K562 (cell line): Measurements from ENCODE around the gene FRMD4A. TPM values are rescaled to one million over a fixed set of nuclear protein-coding genes. Genes with fewer than 3 reads are reported as not detected.

Source experiments
- ATAC-seq: fragments of 200-7000 bp; cut with Tn5 transposase; 3 replicates; pipeline ENCODE4 v1.9.1; 2020; ENCODE audit warnings: moderate library complexity
- BruUV-seq: library from RNA; stranded (reverse); fragments of 400-500 nt; replicated peaks from 2 replicates; lab custom pipeline; 2021; lab: Mats Ljungman, UMichigan
- CTCF ChIA-PET: fragments of 300-600 bp; formaldehyde crosslinking; extraction: SDS; loops from one replicate; lab custom pipeline; 2021; ENCODE audit warnings: low intra/inter-chr PET ratio; lab: Yijun Ruan, JAX
- POLR2A ChIA-PET: fragments of 300-600, 350-650 bp; sonication (Branson Sonifier 250); formaldehyde crosslinking; extraction: SDS; loops from one replicate; lab custom pipeline; 2021; ENCODE audit warnings: antibody characterized with exemption, inconsistent platforms; lab: Yijun Ruan, JAX
- DNase-seq, 4 experiments: peaks; one replicate each; pipeline versions ENCODE4 v3.0.0 to v3.0.0-alpha.2; 2011 to 2018; ENCODE audit warnings: low spot score in 3 of 4, mixed read lengths in 3 of 4; ENCODE audit errors: extremely low read depth in 1 of 4
- FAIRE-seq: peaks from 2 replicates; lab custom pipeline; 2011; peaks lifted over from hg19 to GRCh38; lab: Jason Lieb, UNC
- H2AFZ ChIP-seq: 2 replicates; pipeline ENCODE4 v1.6.0; 2011; ENCODE audit warnings: low read depth, low read length, control low read depth, inconsistent platforms
- H3K27ac ChIP-seq: fragments of 200-600 bp; 3 replicates; pipeline ENCODE4 v1.8.0; 2011; ENCODE audit warnings: low read depth, mild to moderate bottlenecking, control low read depth, inconsistent platforms, low read length, moderate library complexity, mixed read lengths; ENCODE audit errors: extremely low read depth
- H3K27me3 ChIP-seq, 2 experiments: fragments of 300-600 bp in 1 of 2; 2 replicates in 1 of 2; 3 replicates in 1 of 2; pipeline versions ENCODE4 v1.6.0 to v1.8.0; 2011; ENCODE audit warnings: inconsistent platforms in 2 of 2, low read length in 2 of 2, mild to moderate bottlenecking in 1 of 2, mixed read lengths in 1 of 2, moderate library complexity in 1 of 2; ENCODE audit not compliant: control insufficient read depth in 2 of 2, insufficient read depth in 2 of 2
- H3K36me3 ChIP-seq: fragments of 300-600 bp; 3 replicates; pipeline ENCODE4 v1.8.0; 2011; ENCODE audit warnings: mild to moderate bottlenecking, low read length, inconsistent platforms; ENCODE audit not compliant: control insufficient read depth, insufficient read depth
- H3K4me1 ChIP-seq, 2 experiments: fragments of 200-600 bp in 1 of 2; replicated peaks in 1 of 2; 2 replicates in 1 of 2; 3 replicates in 1 of 2; pipeline versions ENCODE4 v1.5.1 to v1.8.0; 2011; ENCODE audit warnings: inconsistent platforms in 2 of 2, low read length in 2 of 2, mild to moderate bottlenecking in 1 of 2, mixed read lengths in 1 of 2, moderate library complexity in 1 of 2; ENCODE audit not compliant: control insufficient read depth in 2 of 2, insufficient read depth in 2 of 2
- H3K4me2 ChIP-seq: 2 replicates; pipeline ENCODE4 v1.6.1; 2011; ENCODE audit warnings: low read length, control low read depth, inconsistent platforms, mixed read lengths; ENCODE audit not compliant: insufficient read depth
- H3K4me3 ChIP-seq: fragments of 200-600 bp; sonication (generic), shearing (Covaris generic); 2 replicates; pipeline ENCODE4 v1.5.1; 2016; ENCODE audit warnings: control low read depth, inconsistent platforms
- H3K79me2 ChIP-seq: fragments of 200-600 bp; 3 replicates; pipeline ENCODE4 v1.8.0; 2011; ENCODE audit warnings: low read length, inconsistent platforms; ENCODE audit not compliant: control insufficient read depth, insufficient read depth
- H3K9ac ChIP-seq, 2 experiments: 2 replicates each; pipeline versions ENCODE4 v1.6.0 to v1.6.1; 2011; ENCODE audit warnings: low read depth in 2 of 2, low read length in 2 of 2, control low read depth in 1 of 2, inconsistent platforms in 1 of 2, mild to moderate bottlenecking in 1 of 2, mixed read lengths in 1 of 2; ENCODE audit not compliant: insufficient read depth in 1 of 2
- H3K9me1 ChIP-seq: one replicate; pipeline ENCODE4 v1.6.0; 2011; ENCODE audit warnings: inconsistent platforms, mild to moderate bottlenecking, low read length, moderate library complexity; ENCODE audit not compliant: control insufficient read depth, insufficient read depth
- H3K9me3 ChIP-seq: replicated peaks from 2 replicates; pipeline ENCODE4 v1.5.1; 2011; ENCODE audit warnings: low read depth, low read length, inconsistent platforms; ENCODE audit not compliant: control insufficient read depth, insufficient read depth
- H4K20me1 ChIP-seq: replicated peaks from 2 replicates; pipeline ENCODE4 v1.6.1; 2011; ENCODE audit warnings: low read length, inconsistent platforms, mixed read lengths; ENCODE audit not compliant: control insufficient read depth, insufficient read depth
- CCNT2 ChIP-seq: IDR thresholded peaks from 2 replicates; pipeline ENCODE4 v1.6.1; 2011; ENCODE audit warnings: borderline replicate concordance, low read depth, mild to moderate bottlenecking, moderate library complexity, mixed read lengths, low read length; ENCODE audit not compliant: insufficient read length; ENCODE audit errors: extremely low read depth
- FOXM1 ChIP-seq, 2 experiments: fragments of 450-650 bp in 1 of 2; sonication (generic) in 1 of 2; formaldehyde crosslinking in 1 of 2; IDR thresholded peaks; 2 replicates each; pipeline versions ENCODE4 v1.6.1 to v1.9.0; 2017 to 2022; ENCODE audit warnings: low read depth in 2 of 2, mild to moderate bottlenecking in 2 of 2, missing genetic modification reagents in 1 of 2, moderate library complexity in 1 of 2
- HDAC8 ChIP-seq: fragments of 450-650 bp; IDR thresholded peaks from 2 replicates; pipeline ENCODE4 v1.6.1; 2016; ENCODE audit warnings: mild to moderate bottlenecking, missing genetic modification characterization, moderate library complexity, missing compliant biosample characterization
- NFE2L1 ChIP-seq: fragments of 450-650 bp; IDR thresholded peaks from 2 replicates; pipeline ENCODE4 v1.6.1; 2016; ENCODE audit warnings: missing genetic modification characterization, low read depth, mild to moderate bottlenecking, missing compliant biosample characterization, moderate library complexity, borderline replicate concordance
- NFXL1 ChIP-seq: fragments of 450-650 bp; formaldehyde crosslinking; IDR thresholded peaks from 2 replicates; pipeline ENCODE4 v1.4.0; 2021; ENCODE audit warnings: mild to moderate bottlenecking
- NR2C1 ChIP-seq, 2 experiments: fragments of 450-650 bp; IDR thresholded peaks; 2 replicates each; pipeline ENCODE4 v1.6.1; 2017; ENCODE audit warnings: mild to moderate bottlenecking in 2 of 2, antibody characterized with exemption in 1 of 2, inconsistent platforms in 1 of 2, missing compliant biosample characterization in 1 of 2, missing genetic modification characterization in 1 of 2
- PCBP1 ChIP-seq: fragments of 200-400 bp; formaldehyde crosslinking; IDR thresholded peaks from 2 replicates; pipeline ENCODE4 v1.6.1; 2018; ENCODE audit warnings: mild to moderate bottlenecking, low read depth, low read length; ENCODE audit not compliant: poor library complexity, severe bottlenecking
- POLR2AphosphoS2 ChIP-seq: IDR thresholded peaks from 2 replicates; pipeline ENCODE4 v1.6.1; 2012; ENCODE audit warnings: low read length, improper control_type of control experiment
- SMAD4 ChIP-seq: fragments of 250-450 bp; sonication (Bioruptor Pico); conservative IDR thresholded peaks from 2 replicates; pipeline ENCODE4 v1.8.0; 2021; ENCODE audit warnings: inconsistent platforms, mild to moderate bottlenecking, moderate library complexity
- ZC3H4 ChIP-seq: sonication (generic); formaldehyde crosslinking; IDR thresholded peaks from 2 replicates; pipeline ENCODE4 v1.9.0; 2021; ENCODE audit warnings: missing genetic modification reagents, borderline replicate concordance
- ZNF146 ChIP-seq: IDR thresholded peaks from one replicate; pipeline ENCODE4 v1.6.1; 2018; ENCODE audit warnings: missing compliant biosample characterization; ENCODE audit not compliant: unreplicated experiment
- ZNF431 ChIP-seq: sonication (generic); formaldehyde crosslinking; IDR thresholded peaks from 2 replicates; pipeline ENCODE4 v1.8.0; 2022; ENCODE audit warnings: mild to moderate bottlenecking, missing genetic modification reagents
- WGBS: fragments of 100-300 bp; shearing (Covaris generic); methylation state at CpG from one replicate; pipeline ENCODE4 v1.1.6; 2016; ENCODE audit warnings: low coverage, mixed read lengths; ENCODE audit not compliant: insufficient coverage; ENCODE audit errors: missing lambda C conversion rate; 5-methylcytosine and 5-hydroxymethylcytosine counted together
- in situ Hi-C: fragments of 300-500 bp; cut with MboI; formaldehyde crosslinking; loops from 4 replicates; pipeline ENCODE4 v1.15.0; 2018; ENCODE audit warnings: inconsistent platforms, mixed read lengths
- intact Hi-C: fragments of 100-400 bp; cut with micrococcal nuclease; formaldehyde crosslinking; loops from 2 replicates; pipeline ENCODE4 v1.14.2; 2022
- polyA plus RNA-seq, 8 experiments: library from polyadenylated mRNA; depleted of rRNA in 4 of 8; stranded (reverse) in 5 of 8; unstranded in 3 of 8; fragments of >200 nt; fragmentation: Nextera tagmentation in 2 of 8; fragmentation: Illumina TruSeq in 1 of 8; extraction: Ambion mirVana in 2 of 8; extraction: Trizol in 1 of 8; gene quantifications; 2 replicates each; pipeline versions ENCODE4 v1.2.1 to v1.2.3, GENCODE V29; 2011 to 2014; ENCODE audit warnings: inconsistent platforms in 1 of 8, missing spikeins in 1 of 8
- total RNA-seq, 7 experiments: library from RNA; depleted of rRNA in 6 of 7; stranded (reverse); fragments of >200 nt in 6 of 7; fragmentation: Illumina TruSeq in 2 of 7; extraction: Trizol in 2 of 7; gene quantifications; 2 replicates each; pipeline versions ENCODE4 v1.2.1 to v1.2.3, GENCODE V29; 2011 to 2021; ENCODE audit warnings: low replicate concordance in 1 of 7
- TF ChIP-seq, protein P1 (sequence below): fragments of 250-450 bp; sonication (Bioruptor Pico); IDR thresholded peaks from 2 replicates; pipeline ENCODE4 v1.8.0; 2022; ENCODE audit warnings: moderate library complexity, mild to moderate bottlenecking, inconsistent platforms
- TF ChIP-seq, protein P2 (sequence below): IDR thresholded peaks from 2 replicates; pipeline ENCODE4 v1.6.1; 2014; ENCODE audit warnings: antibody characterized with exemption

Gene FRMD4A
- total and polyA plus RNA-seq, 9 of the 15 experiments (the other 6 are each of a cell fraction or from before 2014, with no cell fraction given): 0.80 to 5.2 (median 3.0) TPM

DNA sequence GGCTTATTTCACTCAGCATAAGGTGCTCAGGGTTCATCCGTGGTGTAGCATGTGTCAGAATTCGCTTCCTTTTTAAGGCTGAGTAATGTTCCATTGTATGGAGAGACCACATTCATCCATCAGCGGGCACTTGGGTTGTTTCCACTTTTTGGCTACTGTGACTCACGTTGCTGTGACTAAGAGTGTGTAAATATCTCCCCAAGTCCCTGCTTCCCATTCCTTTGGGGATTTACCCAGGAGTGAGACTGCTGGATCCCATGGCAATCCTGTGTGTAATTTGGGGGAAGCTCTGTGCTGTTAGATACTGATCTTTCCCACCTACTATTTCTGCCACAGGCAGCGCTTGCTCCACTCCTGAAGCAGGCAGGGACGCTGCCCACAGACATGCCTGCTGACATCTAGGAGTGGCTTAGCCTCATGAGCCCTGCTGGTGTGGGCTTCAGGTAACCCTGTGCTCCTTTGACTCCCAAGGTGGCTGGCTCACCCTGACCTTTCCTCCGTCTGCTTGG lies 346.0 kb downstream of the FRMD4A start:
- no TSS peak for BruUV-seq
- Histone ChIP-seq H3K4me3 (no peak overlapping the region), H2AFZ (no peak overlapping the region), H3K4me2 (no peak overlapping the region), H3K27ac (no peak overlapping the region), H3K79me2 (no peaks in the 10 kb centered on the region), H3K36me3 (no peaks in the 10 kb centered on the region), H3K4me1 (no peaks in the 10 kb centered on the region), H3K9ac (no peak overlapping the region), H4K20me1 (no peaks in the 10 kb centered on the region), H3K9me1 (no peaks in the 10 kb centered on the region), H3K27me3 (peaks cover 0 to 26% of the 10 kb centered on the region in 2 experiments; a peak in 3 of 5 replicates), H3K9me3 (no peaks in the 10 kb centered on the region)
- intact Hi-C loops: no loop called here
- no peak for FAIRE-seq
- no peak for DNase-seq
- no peak for ATAC-seq
- in situ Hi-C loops: no loop called here
- ChIA-PET CTCF (no interaction called here), POLR2A (interaction anchor here (0.6 to 0.7 kb wide), 2 partner anchors 253 to 1192 kb away, joined by 3 read pairs; no protein-coding TSS in a partner anchor)
- TF ChIP-seq NFXL1 (CRISPR knock-in tag): no peak
- TF ChIP-seq ZNF146 (CRISPR knock-in tag): peak; percentile 19
- 4% methylated on average over 7 of the region's 7 CpGs for WGBS

DNA sequence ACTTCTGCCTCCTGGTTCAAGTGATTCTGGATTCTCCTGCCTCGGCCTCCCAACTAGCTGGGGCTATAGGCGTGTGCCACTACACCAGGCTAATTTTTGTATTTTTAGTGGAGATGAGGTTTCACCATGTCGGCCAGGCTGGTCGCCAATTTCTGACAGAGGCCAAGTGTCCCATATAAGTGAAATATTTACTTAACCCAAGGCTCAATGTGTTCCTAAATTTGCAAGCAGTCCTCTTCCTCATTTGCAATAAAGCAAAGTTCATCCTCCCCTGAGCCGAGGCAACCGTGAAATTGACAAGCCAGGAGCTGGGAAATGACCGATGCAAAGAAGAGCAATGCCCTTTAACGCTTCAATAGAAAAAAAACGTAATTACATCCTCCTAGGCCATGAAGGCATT lies 347.7 kb downstream of the FRMD4A start:
- TF ChIP-seq, protein P1, sequence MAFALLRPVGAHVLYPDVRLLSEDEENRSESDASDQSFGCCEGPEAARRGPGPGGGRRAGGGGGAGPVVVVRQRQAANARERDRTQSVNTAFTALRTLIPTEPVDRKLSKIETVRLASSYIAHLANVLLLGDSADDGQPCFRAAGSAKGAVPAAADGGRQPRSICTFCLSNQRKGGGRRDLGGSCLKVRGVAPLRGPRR (CRISPR knock-in tag): no peak
- no peak for TF ChIP-seq SMAD4
- TF ChIP-seq NR2C1 (IDR thresholded peaks at IDR 0.05): no peak
- TF ChIP-seq NR2C1 (tag; IDR thresholded peaks at IDR 0.05): no peak
- TF ChIP-seq CCNT2: no peak
- TF ChIP-seq POLR2AphosphoS2: no peak
- TF ChIP-seq, protein P2, sequence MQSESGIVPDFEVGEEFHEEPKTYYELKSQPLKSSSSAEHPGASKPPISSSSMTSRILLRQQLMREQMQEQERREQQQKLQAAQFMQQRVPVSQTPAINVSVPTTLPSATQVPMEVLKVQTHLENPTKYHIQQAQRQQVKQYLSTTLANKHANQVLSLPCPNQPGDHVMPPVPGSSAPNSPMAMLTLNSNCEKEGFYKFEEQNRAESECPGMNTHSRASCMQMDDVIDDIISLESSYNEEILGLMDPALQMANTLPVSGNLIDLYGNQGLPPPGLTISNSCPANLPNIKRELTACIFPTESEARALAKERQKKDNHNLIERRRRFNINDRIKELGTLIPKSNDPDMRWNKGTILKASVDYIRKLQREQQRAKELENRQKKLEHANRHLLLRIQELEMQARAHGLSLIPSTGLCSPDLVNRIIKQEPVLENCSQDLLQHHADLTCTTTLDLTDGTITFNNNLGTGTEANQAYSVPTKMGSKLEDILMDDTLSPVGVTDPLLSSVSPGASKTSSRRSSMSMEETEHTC: no peak
- no peak for TF ChIP-seq PCBP1
- no peak for TF ChIP-seq ZC3H4
- TF ChIP-seq NFE2L1 (tag): no peak
- TF ChIP-seq FOXM1 (IDR thresholded peaks at IDR 0.05; ENCODE audit: low read depth): no peak
- TF ChIP-seq FOXM1 (CRISPR knock-in tag; IDR thresholded peaks at IDR 0.05; ENCODE audit: low read depth): no peak
- TF ChIP-seq HDAC8: no peak
- TF ChIP-seq ZNF431: no peak
- no peak overlapping the region for H2AFZ ChIP-seq
- H3K27ac ChIP-seq: no peak overlapping the region
- intact Hi-C loops: no loop called here
- POLR2A ChIA-PET: interaction anchor here (0.7 kb wide), 1 partner anchor 296 kb away, joined by 3 read pairs; no protein-coding TSS in a partner anchor
- no peaks in the 10 kb centered on the region for H3K9me3 ChIP-seq
- H3K36me3 ChIP-seq: no peaks in the 10 kb centered on the region
- in situ Hi-C loops: no loop called here
- H3K9me1 ChIP-seq: no peaks in the 10 kb centered on the region
- no peak overlapping the region for H3K9ac ChIP-seq
- CTCF ChIA-PET: no interaction called here
- peaks cover 0 to 29% of the 10 kb centered on the region in 2 experiments; a peak in 3 of 5 replicates for H3K27me3 ChIP-seq
- DNase-seq (no peak), FAIRE-seq (no peak), ATAC-seq (no peak)
- no peaks in the 10 kb centered on the region for H3K4me1 ChIP-seq
- no peaks in the 10 kb centered on the region for H4K20me1 ChIP-seq
- no peak overlapping the region for H3K4me3 ChIP-seq
- H3K79me2 ChIP-seq: no peaks in the 10 kb centered on the region
- no TSS peak for BruUV-seq
- no peak overlapping the region for H3K4me2 ChIP-seq
- 0% methylated on average over 9 of the region's 9 CpGs for WGBS
